Measurements from ENCODE around the gene KCTD1.

Gene KCTD1

DNA sequence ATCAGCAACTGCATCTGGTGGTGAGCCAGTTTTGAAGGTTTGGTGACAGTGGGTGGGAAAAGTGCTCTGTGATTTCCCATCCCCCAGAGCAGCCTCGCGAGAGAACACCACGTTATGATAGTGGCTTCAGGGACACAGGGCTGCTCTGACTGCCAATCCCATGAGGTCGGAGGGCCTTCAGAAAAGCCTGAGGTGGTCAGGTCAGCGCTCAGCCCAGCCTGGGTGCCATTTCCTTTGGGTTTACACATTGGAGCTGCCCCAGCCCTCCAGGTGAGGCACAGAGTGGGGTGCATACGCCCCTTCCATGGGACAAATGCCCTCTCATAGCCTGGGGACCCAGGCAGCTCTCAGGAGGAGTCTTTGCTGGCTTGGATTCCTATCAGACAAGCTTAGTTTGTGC, 126.8 kb downstream of the KCTD1 start:
- no peak for DNase-seq

DNA sequence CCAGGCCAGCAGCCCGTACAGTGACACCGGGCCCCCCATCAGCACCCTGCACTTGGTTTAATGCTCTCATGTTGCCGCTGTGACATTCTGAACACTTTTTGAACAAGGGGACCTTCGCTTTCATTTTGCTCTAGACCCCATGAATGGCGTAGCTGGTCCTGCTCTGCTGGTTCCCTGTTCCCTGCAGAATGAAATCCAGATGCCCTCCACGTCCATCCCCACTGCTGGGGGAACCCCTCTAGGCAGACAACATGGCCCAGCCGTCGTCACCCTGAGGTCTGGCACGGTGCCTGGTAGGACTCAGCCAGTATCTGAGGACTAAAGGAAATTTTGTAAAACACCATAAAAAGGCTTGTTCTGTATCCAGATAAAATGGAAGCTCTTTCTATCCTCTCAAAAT, 128.6 kb downstream of the KCTD1 start:
- no peak for DNase-seq

GRCh38 chr18:26418225-26418624, 130.1 kb downstream of the KCTD1 start:
- no peak for DNase-seq

- DNase-seq = no peak
These were observed 131.2 kb downstream of the KCTD1 start for GRCh38 chr18:26417190-26417589.

DNA sequence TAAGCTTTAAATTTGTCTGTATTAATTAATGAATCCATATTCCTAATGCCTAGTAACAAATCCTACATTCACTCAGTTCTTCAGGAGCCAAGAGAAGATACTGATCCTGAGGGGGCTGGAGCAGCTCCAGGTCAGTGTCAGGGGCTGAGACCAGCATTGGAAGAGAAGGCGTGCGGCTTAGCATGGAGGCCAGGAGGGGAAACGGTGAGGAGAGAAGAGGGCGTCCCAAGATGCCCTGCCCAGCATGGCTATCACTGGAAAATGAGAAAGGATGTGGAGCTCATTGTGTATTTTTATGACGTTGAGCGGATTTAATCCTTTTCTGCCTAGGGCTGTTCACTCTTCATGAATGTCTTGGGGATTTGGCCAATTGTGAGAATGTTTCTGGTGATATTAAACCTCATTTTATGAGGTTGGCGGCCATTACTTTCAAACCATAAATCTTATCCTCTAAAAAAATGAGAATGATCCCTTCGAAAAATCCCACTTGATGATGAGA, 131.7 kb downstream of the KCTD1 start:
- no peak for DNase-seq

DNA sequence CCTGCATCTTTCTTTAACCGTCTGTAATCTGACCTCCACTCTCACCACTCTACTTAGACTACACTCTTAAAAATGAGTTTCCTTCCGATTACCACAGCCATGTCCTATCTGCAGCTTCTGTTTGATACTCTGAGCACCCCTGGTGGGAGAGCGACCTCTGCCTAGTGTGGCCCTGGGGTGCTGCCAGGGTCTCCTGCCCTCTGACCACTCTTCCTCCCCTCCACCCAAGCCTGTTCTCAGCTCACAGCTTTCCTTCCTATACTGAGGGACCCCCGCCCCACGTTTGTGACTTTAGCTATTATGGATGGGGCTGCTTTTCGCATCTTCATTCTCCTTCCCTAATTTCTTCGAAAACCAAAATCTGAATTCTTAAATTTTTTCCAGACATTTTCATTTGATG, 132.7 kb downstream of the KCTD1 start:
- DNase-seq = no peak

GRCh38 chr18:26414901-26415440, 133.4 kb downstream of the KCTD1 start:
- no peak for DNase-seq

DNA sequence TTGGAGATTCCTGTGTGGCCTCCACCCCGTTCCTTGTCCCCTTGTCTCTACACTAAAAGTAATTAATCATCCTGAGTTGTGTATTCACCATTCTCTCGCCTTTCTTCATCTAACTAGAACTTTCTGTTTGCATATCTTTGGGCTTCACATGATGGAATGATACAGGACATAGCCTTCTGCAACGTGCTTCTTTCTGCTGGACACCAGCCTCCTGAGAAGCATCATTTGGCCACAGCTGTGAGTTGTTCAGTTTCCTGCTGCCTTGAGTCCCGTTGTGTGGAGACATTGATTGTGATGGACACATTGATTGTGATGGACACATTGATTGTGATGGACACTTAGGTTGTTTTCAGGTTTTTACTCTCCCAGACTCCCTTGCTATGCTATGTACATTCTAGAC, 139.3 kb downstream of the KCTD1 start:
- DNase-seq = no peak

- DNase-seq = no peak
These were observed 140.4 kb downstream of the KCTD1 start for GRCh38 chr18:26407736-26408601.

- DNase-seq = no peak
These were observed 141.4 kb downstream of the KCTD1 start for GRCh38 chr18:26406854-26407517.

DNA sequence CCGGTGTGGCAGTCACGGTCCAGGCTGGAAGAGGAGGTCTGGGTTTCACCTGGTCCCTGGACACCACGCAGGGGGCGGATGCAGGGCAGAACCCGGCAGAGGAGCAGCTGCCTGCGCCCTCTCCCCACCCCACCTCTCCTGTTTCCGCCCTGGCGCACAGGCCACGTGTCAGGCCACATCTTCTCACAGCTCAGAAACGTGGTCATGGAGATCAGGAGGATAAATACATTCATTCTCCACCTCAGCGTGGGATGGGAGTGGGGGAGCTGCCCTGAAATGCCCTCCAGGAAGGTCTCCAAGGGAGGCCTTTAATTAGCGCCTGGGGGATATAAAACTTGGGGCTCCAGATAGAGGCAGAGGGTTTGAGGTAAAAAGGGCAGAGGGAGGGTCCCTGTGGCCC, 142.0 kb downstream of the KCTD1 start:
- no peak for DNase-seq

DNA sequence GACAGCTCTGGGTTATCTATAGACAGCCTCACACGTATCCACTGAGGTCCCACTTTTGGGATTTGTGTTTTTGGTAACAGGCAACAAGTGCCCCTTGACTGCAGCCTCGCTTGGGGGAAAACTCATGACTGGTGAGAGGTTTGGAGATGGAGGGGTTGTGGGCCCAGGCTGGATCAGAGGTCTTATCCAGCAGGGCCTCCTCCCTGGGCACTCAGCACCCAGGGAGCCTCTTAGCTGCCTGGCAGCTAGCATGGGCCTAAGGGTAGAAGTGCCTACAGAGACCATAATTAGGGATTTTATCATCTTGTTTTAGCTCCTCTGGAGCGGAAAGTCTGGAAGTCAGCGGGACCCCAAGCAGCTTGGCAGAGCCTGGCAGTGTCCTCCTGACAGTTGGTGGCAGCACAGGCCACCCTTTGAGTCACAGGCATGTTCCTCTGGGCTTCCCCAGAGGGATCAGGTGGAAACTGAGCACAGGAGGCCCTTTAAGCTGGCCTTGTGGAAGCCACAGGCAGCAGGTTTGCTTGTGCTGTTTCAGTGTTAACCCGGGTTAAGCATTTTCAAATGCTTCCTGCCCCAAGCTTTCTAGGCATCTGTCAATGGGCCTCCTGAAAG, 143.1 kb downstream of the KCTD1 start:
- no peak for DNase-seq
